Lower leg skin (tissue), 3 donors: ENCODE data around the gene MEF2C.

Source experiments
- POLR2A ChIP-seq, 2 donors: fragments of 450-650 bp; IDR thresholded peaks; one replicate each; pipeline ENCODE4 v1.6.1; 2016 to 2017; ENCODE audit warnings: antibody characterized with exemption in 2 of 2, mild to moderate bottlenecking in 1 of 2, moderate library complexity in 1 of 2
- TF ChIP-seq, protein P1 (sequence below), 3 donors: fragments of 450-650 bp; IDR thresholded peaks; one replicate each; pipeline ENCODE4 v1.5.1; 2016; ENCODE audit warnings: antibody characterized with exemption in 3 of 3, mild to moderate bottlenecking in 3 of 3, moderate library complexity in 2 of 3

DNA sequence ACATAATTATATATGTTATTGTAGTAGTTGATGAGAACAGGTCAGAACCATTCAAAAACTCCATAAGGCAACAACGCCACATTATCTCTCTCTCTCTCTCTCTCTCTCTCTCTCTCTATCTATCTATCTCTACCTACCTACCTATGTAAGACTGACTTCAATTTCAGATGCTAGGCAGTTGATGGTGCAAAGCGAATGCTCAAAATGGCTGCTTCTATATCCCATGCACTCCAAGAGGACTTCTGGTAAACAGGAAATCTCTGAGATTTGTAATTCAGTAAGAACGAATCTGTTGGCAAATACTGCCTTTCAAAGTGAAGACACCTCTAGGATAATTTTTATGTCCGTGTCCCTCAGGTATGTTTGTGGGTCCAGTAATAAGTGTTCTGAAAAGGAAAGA is 43.7 kb downstream of the MEF2C start:
- TF ChIP-seq, protein P1, sequence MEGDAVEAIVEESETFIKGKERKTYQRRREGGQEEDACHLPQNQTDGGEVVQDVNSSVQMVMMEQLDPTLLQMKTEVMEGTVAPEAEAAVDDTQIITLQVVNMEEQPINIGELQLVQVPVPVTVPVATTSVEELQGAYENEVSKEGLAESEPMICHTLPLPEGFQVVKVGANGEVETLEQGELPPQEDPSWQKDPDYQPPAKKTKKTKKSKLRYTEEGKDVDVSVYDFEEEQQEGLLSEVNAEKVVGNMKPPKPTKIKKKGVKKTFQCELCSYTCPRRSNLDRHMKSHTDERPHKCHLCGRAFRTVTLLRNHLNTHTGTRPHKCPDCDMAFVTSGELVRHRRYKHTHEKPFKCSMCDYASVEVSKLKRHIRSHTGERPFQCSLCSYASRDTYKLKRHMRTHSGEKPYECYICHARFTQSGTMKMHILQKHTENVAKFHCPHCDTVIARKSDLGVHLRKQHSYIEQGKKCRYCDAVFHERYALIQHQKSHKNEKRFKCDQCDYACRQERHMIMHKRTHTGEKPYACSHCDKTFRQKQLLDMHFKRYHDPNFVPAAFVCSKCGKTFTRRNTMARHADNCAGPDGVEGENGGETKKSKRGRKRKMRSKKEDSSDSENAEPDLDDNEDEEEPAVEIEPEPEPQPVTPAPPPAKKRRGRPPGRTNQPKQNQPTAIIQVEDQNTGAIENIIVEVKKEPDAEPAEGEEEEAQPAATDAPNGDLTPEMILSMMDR (IDR thresholded peaks at IDR 0.05) = no peak
- no peak for TF ChIP-seq POLR2A (IDR thresholded peaks at IDR 0.05)
